GM12878 (cell line): Measurements from ENCODE around the gene COL4A2. TPM values are rescaled to one million over a fixed set of nuclear protein-coding genes. Genes with fewer than 3 reads are reported as not detected.

ENCODE experiments used
- ATAC-seq: fragments of 200-7000 bp; cut with Tn5 transposase; 3 replicates; pipeline ENCODE4 v1.9.1; 2020; ENCODE audit warnings: mild to moderate bottlenecking, moderate library complexity
- BruUV-seq: library from RNA; stranded (reverse); fragments of 400-500 nt; replicated peaks from 2 replicates; lab custom pipeline; 2021; lab: Mats Ljungman, UMichigan
- CTCF ChIA-PET: fragments of 300-600 bp; sonication (Branson Sonifier 250); formaldehyde crosslinking; extraction: SDS; loops from one replicate; lab custom pipeline; 2021; ENCODE audit warnings: inconsistent platforms; lab: Yijun Ruan, JAX
- POLR2A ChIA-PET: fragments of 350-600 bp; formaldehyde crosslinking; extraction: SDS; loops from one replicate; lab custom pipeline; 2021; ENCODE audit warnings: inconsistent platforms; lab: Charles Lee
- RAD21 ChIA-PET: fragments of 300-600 bp; sonication (Branson Sonifier 250); formaldehyde crosslinking; loops from one replicate; lab custom pipeline; 2023; ENCODE audit warnings: antibody characterized with exemption; ENCODE audit not compliant: unreplicated experiment; lab: Charles Lee
- SMC1A ChIA-PET: fragments of 300-600 bp; sonication (Branson Sonifier 250); formaldehyde crosslinking; loops from one replicate; lab custom pipeline; 2023; ENCODE audit not compliant: unreplicated experiment, uncharacterized antibody; lab: Charles Lee
- DNase-seq: peaks from one replicate; pipeline ENCODE4 v3.0.0-alpha.2; 2011; ENCODE audit warnings: low read depth, low spot score
- FAIRE-seq: peaks from 3 replicates; lab custom pipeline; 2011; peaks lifted over from hg19 to GRCh38; lab: Jason Lieb, UNC
- H2AFZ ChIP-seq: 2 replicates; pipeline ENCODE4 v1.6.0; 2011; ENCODE audit warnings: low read depth, low read length, control low read depth; ENCODE audit not compliant: control insufficient read depth
- H3K27ac ChIP-seq: 2 replicates; pipeline ENCODE4 v1.5.1; 2011; ENCODE audit warnings: control low read depth; ENCODE audit not compliant: control insufficient read depth, insufficient read depth
- H3K27me3 ChIP-seq, 2 experiments: replicated peaks in 1 of 2; 2 replicates each; pipeline versions ENCODE4 v1.6.0 to v1.6.1; 2011; ENCODE audit warnings: low read length in 1 of 2; ENCODE audit not compliant: control insufficient read depth in 2 of 2, insufficient read depth in 2 of 2
- H3K36me3 ChIP-seq, 2 experiments: 2 replicates each; pipeline ENCODE4 v1.5.1; 2011; ENCODE audit warnings: low read length in 1 of 2; ENCODE audit not compliant: control insufficient read depth in 2 of 2, insufficient read depth in 2 of 2
- H3K4me1 ChIP-seq: 2 replicates; pipeline ENCODE4 v1.6.1; 2011; ENCODE audit warnings: mild to moderate bottlenecking, low read length, moderate library complexity, mixed read lengths; ENCODE audit not compliant: control insufficient read depth, insufficient read depth
- H3K4me2 ChIP-seq: 2 replicates; pipeline ENCODE4 v1.6.0; 2011; ENCODE audit warnings: control low read depth; ENCODE audit not compliant: control insufficient read depth, insufficient read depth
- H3K4me3 ChIP-seq: fragments of 200-600 bp; sonication (generic); 2 replicates; pipeline ENCODE4 v1.5.1; 2016
- H3K79me2 ChIP-seq: 2 replicates; pipeline ENCODE4 v1.6.0; 2011; ENCODE audit warnings: low read length; ENCODE audit not compliant: control insufficient read depth, insufficient read depth
- H3K9ac ChIP-seq: 2 replicates; pipeline ENCODE4 v1.8.0; 2011; ENCODE audit warnings: low read length, control low read depth, mixed read lengths; ENCODE audit not compliant: control insufficient read depth, insufficient read depth
- H3K9me3 ChIP-seq: replicated peaks from 3 replicates; pipeline ENCODE4 v1.5.1; 2011; ENCODE audit warnings: mild to moderate bottlenecking, low read length; ENCODE audit not compliant: control insufficient read depth, insufficient read depth
- H4K20me1 ChIP-seq: 2 replicates; pipeline ENCODE4 v1.6.0; 2011; ENCODE audit not compliant: control insufficient read depth, insufficient read depth
- CBFB ChIP-seq: IDR thresholded peaks from 2 replicates; pipeline ENCODE4 v1.6.1; 2016; ENCODE audit warnings: antibody characterized with exemption, low read depth
- DPF2 ChIP-seq: fragments of 450-650 bp; IDR thresholded peaks from 2 replicates; pipeline ENCODE4 v1.6.1; 2017; ENCODE audit warnings: mild to moderate bottlenecking
- EGR1 ChIP-seq, 2 experiments: IDR thresholded peaks; 1 replicate in 1 of 2; 2 replicates in 1 of 2; pipeline ENCODE4 v1.6.1; 2011 to 2012; ENCODE audit warnings: low read depth in 2 of 2, low read length in 2 of 2, borderline replicate concordance in 1 of 2, mild to moderate bottlenecking in 1 of 2, moderate library complexity in 1 of 2
- MEF2A ChIP-seq: IDR thresholded peaks from 2 replicates; pipeline ENCODE4 v1.6.1; 2011; ENCODE audit warnings: low read depth, mild to moderate bottlenecking, low read length, moderate library complexity; ENCODE audit not compliant: insufficient read depth
- MTA3 ChIP-seq: IDR thresholded peaks from 2 replicates; pipeline ENCODE4 v1.6.1; 2012; ENCODE audit warnings: low read length, inconsistent platforms, borderline replicate concordance
- RBBP5 ChIP-seq: fragments of 200-600 bp; sonication (generic); conservative IDR thresholded peaks from 2 replicates; pipeline ENCODE4 v1.6.1; 2016
- SMARCA5 ChIP-seq: fragments of 450-650 bp; IDR thresholded peaks from 2 replicates; pipeline ENCODE4 v1.6.1; 2017; ENCODE audit warnings: mild to moderate bottlenecking
- SPI1 ChIP-seq: IDR thresholded peaks from 2 replicates; pipeline ENCODE4 v1.6.1; 2011; ENCODE audit warnings: low read depth, mild to moderate bottlenecking, low read length, moderate library complexity, borderline replicate concordance; ENCODE audit not compliant: insufficient read depth
- SREBF2 ChIP-seq: IDR thresholded peaks from 2 replicates; pipeline ENCODE4 v1.6.1; 2012; ENCODE audit warnings: mild to moderate bottlenecking, low read length
- STAT1 ChIP-seq: fragments of 450-650 bp; conservative IDR thresholded peaks from 2 replicates; pipeline ENCODE4 v1.6.1; 2014; ENCODE audit warnings: antibody characterized with exemption, mild to moderate bottlenecking
- ZBED1 ChIP-seq: IDR thresholded peaks from 2 replicates; pipeline ENCODE4 v1.6.1; 2016; ENCODE audit warnings: borderline replicate concordance
- ZNF24 ChIP-seq: fragments of 450-650 bp; IDR thresholded peaks from 2 replicates; pipeline ENCODE4 v1.6.1; 2017; ENCODE audit warnings: antibody characterized with exemption, mild to moderate bottlenecking
- ZNF384 ChIP-seq: IDR thresholded peaks from 2 replicates; pipeline ENCODE4 v1.6.1; 2012; ENCODE audit warnings: low read depth, mild to moderate bottlenecking, low read length, improper control_type of control experiment, borderline replicate concordance
- ZSCAN29 ChIP-seq: fragments of 450-650 bp; IDR thresholded peaks from 2 replicates; pipeline ENCODE4 v1.6.1; 2017; ENCODE audit warnings: mild to moderate bottlenecking, moderate library complexity
- WGBS: methylation state at CpG from one replicate; pipeline ENCODE4 v1.1.6; 2016; ENCODE audit warnings: low lambda C conversion rate; ENCODE audit not compliant: insufficient replicate concordance, insufficient coverage; ENCODE audit errors: missing lambda C conversion rate; 5-methylcytosine and 5-hydroxymethylcytosine counted together
- in situ Hi-C: fragments of 300-500 bp; cut with MboI; formaldehyde crosslinking; loops from 9 replicates; pipeline ENCODE4 v1.14.3; 2018; ENCODE audit warnings: mixed read lengths
- intact Hi-C: fragments of 100-400 bp; cut with micrococcal nuclease; formaldehyde crosslinking; loops from one replicate; pipeline ENCODE4 v1.14.2; 2022; ENCODE audit not compliant: unreplicated experiment
- polyA plus RNA-seq, 11 experiments: library from polyadenylated mRNA; depleted of rRNA in 4 of 11; unstranded in 6 of 11; stranded (reverse) in 5 of 11; fragments of >200 nt; fragmentation: Nextera tagmentation in 4 of 11; fragmentation: Illumina TruSeq in 1 of 11; extraction: Ambion mirVana in 4 of 11; extraction: Trizol in 1 of 11; gene quantifications; 1 replicate in 1 of 11; 2 replicates in 10 of 11; pipeline versions ENCODE4 v1.2.1 to v1.2.3, GENCODE V29; 2011 to 2016; ENCODE audit warnings: inconsistent platforms in 2 of 11, missing spikeins in 2 of 11, low read depth in 1 of 11
- total RNA-seq, 4 experiments: library from RNA; depleted of rRNA in 3 of 4; stranded (reverse); fragments of >200 nt in 3 of 4; fragmentation: Illumina TruSeq in 1 of 4; extraction: Trizol in 1 of 4; gene quantifications; 2 replicates each; pipeline versions ENCODE4 v1.2.1 to v1.2.3, GENCODE V29; 2013 to 2021
- TF ChIP-seq, protein P1 (sequence below): fragments of 450-650 bp; IDR thresholded peaks from 2 replicates; pipeline ENCODE4 v1.6.1; 2017; ENCODE audit warnings: mild to moderate bottlenecking, moderate library complexity
- TF ChIP-seq, protein P2 (sequence below): fragments of 450-650 bp; IDR thresholded peaks from 2 replicates; pipeline ENCODE4 v1.6.1; 2018; ENCODE audit warnings: borderline replicate concordance, mild to moderate bottlenecking; ENCODE audit not compliant: partially characterized antibody

COL4A2 gene
- total and polyA plus RNA-seq, 10 of the 15 experiments (the other 5 are each of a cell fraction or from before 2014, with no cell fraction given) = 0.16 to 1.6 (median 0.62) TPM; not detected in 3

DNA sequence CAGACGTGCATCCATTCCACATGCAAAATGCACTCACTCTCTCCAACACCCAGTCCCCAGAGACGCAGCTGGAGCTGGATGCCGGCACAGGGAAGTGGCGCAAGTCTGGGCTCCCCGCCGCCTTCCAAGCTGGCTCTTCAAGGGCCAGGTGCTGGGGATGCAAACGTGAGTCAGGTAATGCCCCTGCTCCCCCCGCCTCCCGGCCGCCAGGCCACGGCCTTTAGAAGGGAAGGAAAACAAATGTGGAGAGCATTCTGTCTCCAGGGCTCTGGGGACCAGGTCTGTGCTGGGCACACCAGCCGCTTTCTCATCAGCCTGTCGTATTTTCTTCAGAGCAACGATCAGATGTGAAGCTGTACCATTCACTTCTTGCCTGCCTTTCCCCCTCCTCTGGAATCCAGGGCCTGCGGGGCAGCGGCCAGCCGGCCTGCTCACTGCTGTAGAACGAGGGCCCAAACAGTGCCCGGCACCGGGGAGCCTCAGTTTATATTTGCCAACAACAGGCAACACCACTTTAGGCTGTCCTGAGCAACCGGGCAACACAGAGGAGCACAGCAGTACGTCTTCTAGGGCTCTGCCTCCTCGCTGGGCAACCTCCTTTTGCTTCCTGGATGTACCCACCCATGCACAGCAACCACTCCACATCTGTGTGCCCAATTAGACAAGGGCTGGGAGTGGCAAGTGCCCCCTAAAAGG, 250.7 kb downstream of the COL4A2 start:
- ChIA-PET RAD21 (interaction anchor here (1.3 to 1.4 kb wide), 2 partner anchors 20 to 102 kb away, joined by 3 to 5 read pairs; no protein-coding TSS in a partner anchor), SMC1A (no interaction called here), CTCF (interaction anchor here (3.3 kb wide), 1 partner anchor 102 kb away, joined by 18 read pairs; no protein-coding TSS in a partner anchor)
- peaks cover 4% of the 10 kb centered on the region; the same call in 1 of the 2 replicates for H3K79me2 ChIP-seq
- H4K20me1 ChIP-seq = no peaks in the 10 kb centered on the region; the same call in 1 of the 2 replicates
- H3K36me3 ChIP-seq = no peaks in the 10 kb centered on the region; a peak in 1 of 4 replicates
- no peak overlapping the region for H3K4me3 ChIP-seq
- ATAC-seq (no peak), FAIRE-seq (no peak), DNase-seq (no peak)
- H2AFZ ChIP-seq = no peak overlapping the region
- H3K9ac ChIP-seq = no peak overlapping the region
- no peak overlapping the region for H3K27ac ChIP-seq
- H3K4me2 ChIP-seq = no peak overlapping the region
- WGBS = 81% methylated on average over 23 of the region's 23 CpGs
- in situ Hi-C loops = no loop called here
- intact Hi-C loops = loop anchor here (10.0 kb wide), 1 partner anchor 1393 kb away; no protein-coding TSS in a partner anchor
- no TSS peak for BruUV-seq
- H3K4me1 ChIP-seq = peaks cover under 1% of the 10 kb centered on the region
- no peaks in the 10 kb centered on the region; the same call in 2 of the 3 replicates for H3K9me3 ChIP-seq
- no peaks in the 10 kb centered on the region for H3K27me3 ChIP-seq
- TF ChIP-seq ZNF384 (no peak), MEF2A (no peak), MTA3 (no peak), SPI1 (no peak), ZNF24 (no peak), STAT1 (no peak), ZSCAN29 (no peak), EGR1 (IDR thresholded peaks at IDR 0.05; ENCODE audit: borderline replicate concordance in 1 of 2, low read depth in 2 of 2, low read length in 2 of 2) (no peak), DPF2 (no peak), SREBF2 (no peak), RBBP5 (no peak), SMARCA5 (no peak), ZBED1 (no peak), CBFB (no peak)
- TF ChIP-seq, protein P1, sequence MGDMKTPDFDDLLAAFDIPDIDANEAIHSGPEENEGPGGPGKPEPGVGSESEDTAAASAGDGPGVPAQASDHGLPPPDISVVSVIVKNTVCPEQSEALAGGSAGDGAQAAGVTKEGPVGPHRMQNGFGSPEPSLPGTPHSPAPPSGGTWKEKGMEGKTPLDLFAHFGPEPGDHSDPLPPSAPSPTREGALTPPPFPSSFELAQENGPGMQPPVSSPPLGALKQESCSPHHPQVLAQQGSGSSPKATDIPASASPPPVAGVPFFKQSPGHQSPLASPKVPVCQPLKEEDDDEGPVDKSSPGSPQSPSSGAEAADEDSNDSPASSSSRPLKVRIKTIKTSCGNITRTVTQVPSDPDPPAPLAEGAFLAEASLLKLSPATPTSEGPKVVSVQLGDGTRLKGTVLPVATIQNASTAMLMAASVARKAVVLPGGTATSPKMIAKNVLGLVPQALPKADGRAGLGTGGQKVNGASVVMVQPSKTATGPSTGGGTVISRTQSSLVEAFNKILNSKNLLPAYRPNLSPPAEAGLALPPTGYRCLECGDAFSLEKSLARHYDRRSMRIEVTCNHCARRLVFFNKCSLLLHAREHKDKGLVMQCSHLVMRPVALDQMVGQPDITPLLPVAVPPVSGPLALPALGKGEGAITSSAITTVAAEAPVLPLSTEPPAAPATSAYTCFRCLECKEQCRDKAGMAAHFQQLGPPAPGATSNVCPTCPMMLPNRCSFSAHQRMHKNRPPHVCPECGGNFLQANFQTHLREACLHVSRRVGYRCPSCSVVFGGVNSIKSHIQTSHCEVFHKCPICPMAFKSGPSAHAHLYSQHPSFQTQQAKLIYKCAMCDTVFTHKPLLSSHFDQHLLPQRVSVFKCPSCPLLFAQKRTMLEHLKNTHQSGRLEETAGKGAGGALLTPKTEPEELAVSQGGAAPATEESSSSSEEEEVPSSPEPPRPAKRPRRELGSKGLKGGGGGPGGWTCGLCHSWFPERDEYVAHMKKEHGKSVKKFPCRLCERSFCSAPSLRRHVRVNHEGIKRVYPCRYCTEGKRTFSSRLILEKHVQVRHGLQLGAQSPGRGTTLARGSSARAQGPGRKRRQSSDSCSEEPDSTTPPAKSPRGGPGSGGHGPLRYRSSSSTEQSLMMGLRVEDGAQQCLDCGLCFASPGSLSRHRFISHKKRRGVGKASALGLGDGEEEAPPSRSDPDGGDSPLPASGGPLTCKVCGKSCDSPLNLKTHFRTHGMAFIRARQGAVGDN = no peak
- TF ChIP-seq, protein P2, sequence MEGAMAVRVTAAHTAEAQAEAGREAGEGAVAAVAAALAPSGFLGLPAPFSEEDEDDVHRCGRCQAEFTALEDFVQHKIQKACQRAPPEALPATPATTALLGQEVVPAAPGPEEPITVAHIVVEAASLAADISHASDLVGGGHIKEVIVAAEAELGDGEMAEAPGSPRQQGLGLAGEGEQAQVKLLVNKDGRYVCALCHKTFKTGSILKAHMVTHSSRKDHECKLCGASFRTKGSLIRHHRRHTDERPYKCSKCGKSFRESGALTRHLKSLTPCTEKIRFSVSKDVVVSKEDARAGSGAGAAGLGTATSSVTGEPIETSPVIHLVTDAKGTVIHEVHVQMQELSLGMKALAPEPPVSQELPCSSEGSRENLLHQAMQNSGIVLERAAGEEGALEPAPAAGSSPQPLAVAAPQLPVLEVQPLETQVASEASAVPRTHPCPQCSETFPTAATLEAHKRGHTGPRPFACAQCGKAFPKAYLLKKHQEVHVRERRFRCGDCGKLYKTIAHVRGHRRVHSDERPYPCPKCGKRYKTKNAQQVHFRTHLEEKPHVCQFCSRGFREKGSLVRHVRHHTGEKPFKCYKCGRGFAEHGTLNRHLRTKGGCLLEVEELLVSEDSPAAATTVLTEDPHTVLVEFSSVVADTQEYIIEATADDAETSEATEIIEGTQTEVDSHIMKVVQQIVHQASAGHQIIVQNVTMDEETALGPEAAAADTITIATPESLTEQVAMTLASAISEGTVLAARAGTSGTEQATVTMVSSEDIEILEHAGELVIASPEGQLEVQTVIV = no peak
- TF ChIP-seq, all 136 proteins: peak for 0
- POLR2A ChIA-PET = no interaction called here
